ENCODE measurements around the gene C3orf49.

The C3orf49 gene, protein sequence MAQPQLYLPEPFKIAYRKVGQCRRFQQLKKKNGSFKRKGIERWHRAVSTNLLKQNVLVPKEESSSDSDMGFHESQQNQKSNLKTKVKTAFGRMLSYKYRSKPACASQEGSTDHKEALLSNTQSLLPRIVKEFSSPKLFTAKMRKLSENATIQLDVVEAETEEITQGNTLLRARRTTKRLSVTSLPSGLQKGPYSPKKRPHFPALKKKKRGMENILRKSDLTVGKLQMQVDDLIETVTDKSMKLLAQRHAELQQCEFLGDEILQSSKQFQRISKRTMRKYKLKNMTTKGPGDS

DNA sequence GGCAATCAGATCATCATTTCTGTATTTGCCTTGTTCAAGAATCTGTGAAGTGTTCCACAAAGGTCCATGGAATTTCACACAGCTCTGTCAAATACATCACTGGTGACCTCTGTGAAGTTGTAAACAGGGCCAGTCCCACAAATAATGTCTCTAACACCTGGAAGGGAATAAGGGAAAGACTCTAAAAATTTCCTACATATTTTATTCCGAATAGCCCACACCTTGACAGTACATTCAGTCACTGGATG, at the start of gene C3orf49:
TSS of gene C3orf49 (plus strand) at position 149 of the 248 bp plus-strand sequence. CDS start 173 bp downstream, outside the sequence.
- DNase-seq = no peak

DNA sequence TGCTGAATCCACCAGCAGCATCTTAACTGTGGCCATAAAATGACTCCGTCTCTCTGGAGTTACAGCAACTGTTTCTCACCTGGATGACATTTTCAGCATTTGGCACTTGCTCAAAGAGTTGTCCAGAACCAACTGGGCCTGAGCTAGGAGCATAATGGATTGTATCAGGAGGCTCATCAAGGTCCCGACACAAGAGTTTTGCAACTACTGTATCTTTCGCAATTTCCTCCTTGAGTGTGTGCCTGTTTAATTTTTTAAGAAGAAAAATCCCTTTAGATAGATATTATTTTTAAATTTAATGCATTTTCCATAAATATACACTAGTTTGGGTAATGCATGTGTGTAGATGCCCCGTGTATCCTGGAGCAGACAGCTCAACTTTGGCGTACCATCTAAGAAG, 44.3 kb upstream of the C3orf49 start:
- no peak for DNase-seq

DNA sequence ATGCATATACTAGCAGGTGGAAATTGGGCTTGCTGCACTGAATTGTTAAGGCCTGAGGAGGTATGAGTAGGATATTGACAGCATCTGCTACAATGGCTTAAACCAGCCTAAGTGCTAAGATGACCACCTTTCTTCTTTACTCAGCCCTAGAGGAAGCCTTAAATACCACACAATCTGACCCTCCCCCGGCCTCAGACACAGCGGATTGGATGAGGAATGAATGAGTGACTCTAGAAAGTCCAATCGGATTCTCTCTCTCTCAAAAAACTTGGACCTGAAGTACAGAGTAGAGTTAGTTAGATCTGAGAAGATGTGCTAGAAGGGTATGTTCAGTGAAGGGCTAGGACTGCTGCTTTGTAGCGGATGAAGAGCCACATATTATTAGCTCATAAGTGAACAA, 39.9 kb upstream of the C3orf49 start:
- DNase-seq = no peak

DNA sequence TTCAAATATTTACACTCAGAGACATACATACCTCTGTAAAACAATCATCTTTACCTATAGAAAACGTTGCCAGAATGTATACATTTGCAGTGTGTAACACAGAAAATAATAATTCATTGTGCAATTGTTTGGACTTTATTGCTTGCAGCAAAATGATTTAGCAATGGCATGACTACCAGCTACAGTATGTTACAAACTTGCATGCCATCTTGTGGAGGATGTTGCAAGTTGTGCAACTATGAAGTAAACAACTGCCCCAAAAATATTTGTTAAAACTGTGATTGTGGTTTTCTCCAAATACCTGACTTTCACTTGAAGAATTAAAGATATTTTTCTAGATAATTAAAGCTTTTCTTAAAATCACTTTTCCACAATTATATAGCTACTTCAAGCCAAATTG, 27.1 kb upstream of the C3orf49 start:
- DNase-seq = no peak

DNA sequence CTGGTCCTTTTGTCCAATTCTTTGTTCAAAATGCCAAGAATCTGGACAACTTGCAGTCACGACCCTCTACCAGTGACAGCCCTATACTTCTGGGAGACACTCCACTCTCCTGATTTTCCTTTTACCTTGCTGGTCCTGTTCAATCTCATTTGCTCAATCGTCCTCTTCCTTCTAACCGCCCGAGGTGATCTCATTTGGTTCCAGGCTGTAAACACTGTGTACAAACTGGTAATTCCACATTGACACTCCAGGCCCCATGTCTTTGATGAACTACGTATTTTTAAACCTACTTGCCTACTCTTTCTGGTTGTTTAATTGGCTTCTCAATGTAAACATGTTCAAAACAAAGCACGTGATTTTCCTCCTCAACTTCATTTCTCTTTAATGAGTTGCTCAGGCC, 23.7 kb upstream of the C3orf49 start:
- DNase-seq = no peak

DNA sequence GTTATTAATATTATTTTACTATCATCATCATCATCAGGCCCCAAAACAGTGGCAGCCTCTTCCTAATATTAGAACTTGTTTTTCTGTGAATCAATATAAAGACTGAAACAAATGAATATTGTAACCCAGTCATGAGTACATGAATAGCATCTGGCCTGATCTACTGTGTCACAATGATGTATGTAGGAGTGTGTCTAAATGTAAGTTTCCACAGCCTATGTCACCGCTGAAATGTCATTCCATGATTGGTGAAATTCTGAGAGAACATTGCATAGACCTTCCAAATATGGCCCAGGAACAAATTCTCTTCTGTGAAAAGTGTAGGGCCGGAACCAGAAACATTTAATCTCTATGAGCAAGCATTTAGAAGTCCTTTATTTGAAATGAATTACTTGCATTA, 20.6 kb upstream of the C3orf49 start:
- DNase-seq = no peak

DNA sequence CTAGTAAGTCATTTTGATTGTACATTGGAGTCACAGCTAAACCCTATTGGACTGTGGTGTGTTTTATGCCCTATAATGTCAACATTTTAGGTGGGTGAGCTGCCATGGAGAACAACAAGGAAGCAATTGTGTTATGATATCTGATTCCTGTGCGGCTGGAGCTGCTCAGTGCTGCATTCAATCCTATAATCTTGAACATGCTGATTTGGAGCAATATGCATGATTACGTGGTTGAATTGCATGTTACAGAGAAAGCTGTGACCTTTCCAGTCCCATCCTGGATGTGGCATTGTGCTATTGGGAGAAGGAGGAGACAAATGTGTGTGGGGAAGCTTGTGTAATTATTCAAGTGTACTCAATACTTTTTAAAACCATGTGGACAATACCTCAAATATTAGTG, 20.1 kb upstream of the C3orf49 start:
- DNase-seq = no peak

DNA sequence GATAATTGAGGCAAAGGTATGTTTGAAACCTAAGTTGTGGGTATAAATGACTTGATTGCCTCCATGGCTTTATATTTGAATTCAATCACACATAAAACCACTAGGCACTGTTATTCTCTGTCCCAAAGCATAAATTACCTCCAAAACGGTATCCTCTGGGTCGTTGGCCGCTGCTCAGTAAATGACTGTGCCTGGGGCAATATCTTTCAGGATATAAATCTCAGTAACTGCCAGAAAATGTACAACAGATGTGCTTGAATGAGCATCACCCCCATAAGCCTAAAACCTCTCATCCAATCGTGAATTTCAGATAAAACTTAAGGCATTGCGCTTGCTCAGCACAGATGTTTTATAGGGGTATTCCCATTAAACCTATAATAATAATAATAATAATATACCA, 19.0 kb upstream of the C3orf49 start:
- DNase-seq = no peak

DNA sequence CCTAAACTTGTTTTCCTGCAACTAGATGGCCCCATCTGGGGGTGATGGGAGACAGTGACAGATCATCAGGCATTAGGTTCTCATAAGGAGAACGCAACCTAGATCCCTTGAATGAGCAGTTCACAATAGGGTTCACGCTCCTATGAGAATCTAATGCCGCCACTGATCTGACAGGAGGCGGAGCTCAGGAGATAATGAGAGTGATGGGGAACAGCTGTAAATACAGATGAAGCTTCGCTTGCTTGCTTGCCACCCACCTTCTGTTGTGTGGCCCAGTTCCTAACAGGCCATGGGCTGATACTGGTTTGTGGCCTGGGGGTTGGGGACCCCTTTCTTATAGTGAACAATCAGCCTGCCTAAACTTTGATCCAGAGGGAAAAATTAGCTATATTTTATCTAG, 15.2 kb upstream of the C3orf49 start:
- DNase-seq = no peak

DNA sequence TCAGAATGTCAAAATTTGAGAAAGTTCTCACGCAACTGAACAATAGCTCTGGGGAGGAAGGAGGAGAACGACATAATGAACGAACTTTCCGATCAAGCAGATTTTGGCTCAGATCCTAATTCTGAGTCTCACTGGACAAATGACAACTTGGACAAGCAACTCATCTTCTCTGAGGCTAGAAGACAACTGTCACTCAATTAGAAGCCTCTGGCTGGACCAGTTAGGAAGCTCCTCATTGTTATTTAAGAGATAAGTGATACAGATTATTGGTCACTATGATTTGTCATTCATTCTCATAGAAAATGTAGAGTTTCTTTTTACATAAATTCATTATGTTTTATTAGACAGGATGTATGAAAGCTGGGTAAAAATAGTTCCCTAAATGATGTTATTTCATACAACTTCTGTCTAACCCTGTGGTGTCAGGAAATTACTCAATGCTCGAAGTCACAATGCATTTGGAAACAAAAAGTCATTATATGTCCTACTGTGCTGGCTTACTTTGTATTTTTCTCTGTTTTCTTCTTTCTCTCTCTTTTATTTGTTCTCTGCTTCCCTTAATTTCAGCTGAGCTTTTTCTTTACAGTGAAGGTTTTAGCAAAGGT, 11.0 kb upstream of the C3orf49 start:
- DNase-seq = no peak

DNA sequence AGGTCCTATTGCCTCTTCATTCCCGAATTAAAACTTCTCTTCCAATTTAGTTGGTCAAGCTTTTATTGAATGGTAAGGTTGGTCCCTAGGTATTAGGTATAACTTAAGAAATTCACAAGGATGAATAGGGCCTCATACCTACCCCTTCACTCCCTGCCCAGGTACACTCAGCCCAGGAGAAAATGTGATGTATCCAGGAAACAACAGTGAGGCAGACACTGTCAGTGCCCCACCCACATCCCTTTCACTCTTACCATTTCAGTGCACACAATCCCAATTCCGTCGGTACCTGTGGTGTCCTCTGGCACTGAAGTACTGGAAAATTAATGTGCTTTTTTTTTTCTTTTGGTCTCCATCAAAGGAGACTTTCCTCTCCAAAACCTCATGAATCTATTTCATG, 10.5 kb upstream of the C3orf49 start:
- no peak for DNase-seq

DNA sequence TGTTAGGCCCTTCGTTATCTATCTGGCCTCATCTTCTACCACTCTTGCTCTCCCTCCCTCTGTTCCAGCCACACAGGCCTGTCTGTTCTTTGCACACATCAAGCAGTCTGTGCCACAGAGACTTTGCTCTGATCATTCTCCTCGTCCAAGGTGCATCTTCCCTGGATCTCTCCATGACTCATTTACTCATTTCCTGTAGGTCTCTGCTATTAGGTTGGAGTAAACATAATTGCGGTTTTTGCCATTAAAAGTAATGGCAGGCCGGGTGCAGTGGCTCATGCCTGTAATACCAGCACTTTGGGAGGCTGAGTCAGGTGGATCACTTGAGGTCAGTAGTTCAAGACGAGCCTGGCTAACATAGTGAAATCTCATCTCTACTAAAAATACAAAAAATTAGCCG, 9.5 kb upstream of the C3orf49 start:
- no peak for DNase-seq

DNA sequence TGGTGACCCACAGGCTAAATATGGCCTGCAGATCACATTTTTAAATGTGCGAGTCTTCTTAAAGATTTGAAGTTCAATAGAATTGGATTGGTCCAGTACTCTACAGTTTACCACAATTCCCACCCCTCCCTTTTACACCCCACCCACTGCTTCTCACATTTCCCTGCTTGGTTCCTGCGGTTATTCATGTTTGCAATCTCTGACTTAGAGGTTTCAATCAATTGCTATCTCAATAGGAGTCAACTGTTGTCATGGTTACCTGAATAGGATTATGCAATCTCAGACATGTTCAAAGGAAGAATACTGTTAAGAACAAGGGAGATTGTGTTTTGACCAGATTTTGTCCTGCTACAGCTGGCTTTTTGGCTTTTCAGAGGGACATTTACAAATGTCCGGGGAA, 4.9 kb upstream of the C3orf49 start:
- no peak for DNase-seq

DNA sequence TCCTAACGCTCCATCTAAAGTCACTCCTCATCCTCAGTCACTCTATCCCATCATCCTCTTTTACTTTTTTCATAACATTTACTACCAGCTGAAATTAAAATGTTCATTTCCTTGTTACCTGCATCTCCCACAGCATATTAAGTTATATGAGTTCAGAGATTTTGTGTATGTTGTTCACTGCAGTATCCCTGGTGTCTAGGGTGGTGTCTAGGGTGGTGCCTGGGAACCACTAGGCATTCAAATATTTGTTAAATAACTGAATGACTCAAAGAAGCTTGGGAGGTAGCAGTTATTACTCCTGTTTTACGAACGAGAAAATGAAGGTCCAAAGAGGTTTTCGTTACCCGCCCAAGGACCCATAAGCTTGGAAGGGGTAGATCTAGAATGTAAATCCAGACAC, 1.9 kb upstream of the C3orf49 start:
- DNase-seq = no peak

DNA sequence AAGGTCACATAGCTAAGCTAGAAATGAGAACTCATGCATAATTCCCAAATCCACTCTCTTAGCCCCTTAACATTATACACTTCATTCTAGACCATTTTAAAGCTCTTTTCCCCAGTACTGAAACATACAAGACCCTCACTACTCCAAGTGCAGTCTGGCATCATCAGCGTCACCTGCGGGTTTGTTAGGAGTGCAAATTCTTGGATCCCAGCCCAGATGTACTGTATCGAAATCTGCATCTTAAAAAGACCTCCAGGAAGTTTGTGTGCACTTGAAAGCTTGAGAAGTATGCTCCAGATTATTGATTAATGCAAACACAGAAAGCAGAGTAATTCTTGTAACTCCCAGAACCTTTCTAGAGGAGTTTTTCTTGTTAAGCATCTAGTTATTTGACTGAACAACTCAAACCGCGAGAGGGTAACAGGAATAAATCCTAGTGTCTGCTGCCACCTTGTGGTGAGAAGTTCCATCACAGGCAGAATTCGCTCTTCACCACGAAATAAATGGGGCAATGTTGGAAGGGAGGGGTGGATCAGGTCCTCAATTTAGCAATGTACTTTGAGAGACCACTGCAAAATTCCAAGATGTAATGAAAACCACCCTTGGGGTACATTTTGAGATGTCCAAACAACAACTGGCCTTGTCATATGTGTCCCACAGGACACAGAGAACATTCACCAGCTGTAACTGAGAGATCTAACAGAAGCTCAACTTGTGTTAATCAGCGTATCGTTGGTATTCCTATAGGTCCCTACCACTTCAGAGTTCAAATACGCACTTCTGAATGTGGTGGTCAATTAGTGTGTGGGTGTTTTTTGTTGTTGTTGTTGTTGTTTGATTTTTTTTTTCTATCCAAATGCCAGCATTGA, 583 bp upstream of the C3orf49 start:
- peak; percentile 5 for DNase-seq

DNA sequence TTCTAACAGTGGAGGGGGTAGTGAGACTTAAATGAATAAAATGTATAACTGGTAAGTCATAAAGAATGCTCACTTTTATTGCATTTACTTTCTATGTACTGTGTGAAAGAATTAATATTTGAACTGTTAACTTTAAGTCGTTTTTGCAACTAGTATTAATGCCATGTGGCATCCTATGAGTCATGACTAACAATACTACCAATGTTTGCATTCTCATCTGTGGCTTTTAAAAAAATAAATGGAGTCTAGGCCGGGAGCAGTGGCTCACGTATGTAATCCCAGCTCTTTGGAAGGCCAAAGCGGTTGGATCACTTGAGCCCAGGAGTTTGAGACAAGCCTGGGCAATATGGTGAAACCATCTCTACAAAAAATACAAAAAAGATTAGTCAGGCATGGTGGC, 5.2 kb downstream of the C3orf49 start:
- DNase-seq = no peak

DNA sequence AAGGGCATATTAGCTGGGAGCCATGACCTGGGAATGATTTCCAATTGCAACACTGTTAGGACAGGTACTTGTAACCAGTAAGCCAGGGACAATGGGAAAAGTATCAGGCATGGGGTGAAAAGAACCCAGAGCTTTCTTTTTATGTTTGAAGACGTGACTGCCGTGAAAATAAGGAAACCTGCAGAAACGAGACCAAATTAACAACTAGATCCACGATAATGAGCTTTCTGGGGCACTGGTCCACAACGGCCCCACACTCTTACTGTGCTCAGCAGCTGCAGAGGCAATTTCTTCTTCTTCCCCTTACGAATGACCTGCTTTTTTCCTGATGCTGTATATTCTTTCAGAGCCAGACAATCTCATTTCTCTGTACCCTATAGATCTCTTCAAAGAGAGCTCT, 11.4 kb downstream of the C3orf49 start:
- no peak for DNase-seq

DNA sequence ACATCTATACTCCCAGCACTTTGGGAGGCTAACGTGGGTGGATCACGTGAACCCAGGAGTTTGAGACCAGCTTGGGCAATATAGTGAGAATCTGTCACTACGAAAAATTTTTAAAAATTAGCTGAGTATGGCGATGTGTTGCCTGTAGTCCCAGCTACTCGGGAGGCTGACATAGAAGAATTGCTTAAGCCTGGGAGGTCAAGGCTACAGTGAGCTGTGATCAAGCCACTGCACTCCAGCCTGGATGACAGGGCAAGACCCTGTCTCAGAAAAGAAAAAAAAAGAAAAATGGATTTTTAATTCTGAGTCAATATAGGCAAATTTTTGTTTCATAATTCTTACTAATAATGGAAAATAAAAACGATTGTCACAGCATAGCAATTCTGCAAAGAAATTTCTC, 13.3 kb downstream of the C3orf49 start:
- DNase-seq = no peak

DNA sequence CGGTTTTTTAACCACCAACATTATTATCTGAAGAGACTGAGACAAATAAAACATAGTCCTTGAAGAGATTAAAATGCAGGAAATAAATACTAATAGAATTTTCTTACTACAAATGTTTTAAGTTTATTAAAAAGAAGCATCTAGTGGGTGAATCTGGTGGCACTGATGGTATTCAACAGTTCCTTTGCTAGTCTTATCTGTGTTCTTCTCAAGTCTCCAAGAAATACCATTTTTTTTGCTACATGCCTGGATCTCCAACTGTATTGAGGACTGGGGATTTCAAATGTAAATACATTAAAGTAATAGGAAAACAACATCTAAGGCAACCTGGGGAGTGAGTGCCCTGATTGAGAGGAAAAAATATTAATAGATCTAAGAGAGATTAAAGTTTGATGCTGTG, 22.6 kb downstream of the C3orf49 start:
- no peak for DNase-seq

DNA sequence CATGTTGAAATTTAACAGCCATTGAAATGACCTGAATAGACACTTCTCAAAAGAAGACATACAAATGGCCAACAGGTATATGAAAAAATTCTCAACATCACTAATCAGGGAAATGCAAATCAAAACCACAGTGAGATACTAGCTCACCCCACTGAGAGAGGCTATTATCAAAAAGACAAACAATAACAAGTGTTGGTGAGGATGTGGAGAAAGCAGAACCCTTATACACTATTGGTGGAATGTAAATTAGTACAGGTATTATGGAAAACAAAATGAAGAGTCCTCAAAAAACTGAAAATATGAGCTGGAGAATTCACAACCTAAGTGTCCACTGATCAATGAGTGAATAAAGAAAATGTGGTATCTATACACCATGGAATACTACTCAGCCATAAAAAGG, 23.0 kb downstream of the C3orf49 start:
- DNase-seq = no peak

DNA sequence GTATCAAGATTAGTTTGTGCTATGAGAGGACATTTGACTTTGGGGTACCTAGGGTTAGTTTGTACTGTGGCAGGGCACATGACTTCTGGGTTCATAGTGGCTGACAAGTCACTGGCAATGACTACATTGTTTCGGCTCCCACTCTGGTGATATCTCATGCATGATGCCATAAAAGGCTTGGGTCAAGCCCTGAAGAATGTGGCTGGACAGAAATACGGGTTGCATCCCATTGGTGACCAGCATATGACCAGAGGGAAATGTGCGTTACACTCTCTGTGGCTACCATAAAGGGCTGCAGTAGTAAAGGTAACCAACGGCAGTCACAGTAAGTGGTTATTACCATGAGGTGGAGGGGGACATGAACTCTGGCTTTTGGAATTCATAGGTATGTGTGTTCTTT, 26.1 kb downstream of the C3orf49 start:
- DNase-seq = no peak

DNA sequence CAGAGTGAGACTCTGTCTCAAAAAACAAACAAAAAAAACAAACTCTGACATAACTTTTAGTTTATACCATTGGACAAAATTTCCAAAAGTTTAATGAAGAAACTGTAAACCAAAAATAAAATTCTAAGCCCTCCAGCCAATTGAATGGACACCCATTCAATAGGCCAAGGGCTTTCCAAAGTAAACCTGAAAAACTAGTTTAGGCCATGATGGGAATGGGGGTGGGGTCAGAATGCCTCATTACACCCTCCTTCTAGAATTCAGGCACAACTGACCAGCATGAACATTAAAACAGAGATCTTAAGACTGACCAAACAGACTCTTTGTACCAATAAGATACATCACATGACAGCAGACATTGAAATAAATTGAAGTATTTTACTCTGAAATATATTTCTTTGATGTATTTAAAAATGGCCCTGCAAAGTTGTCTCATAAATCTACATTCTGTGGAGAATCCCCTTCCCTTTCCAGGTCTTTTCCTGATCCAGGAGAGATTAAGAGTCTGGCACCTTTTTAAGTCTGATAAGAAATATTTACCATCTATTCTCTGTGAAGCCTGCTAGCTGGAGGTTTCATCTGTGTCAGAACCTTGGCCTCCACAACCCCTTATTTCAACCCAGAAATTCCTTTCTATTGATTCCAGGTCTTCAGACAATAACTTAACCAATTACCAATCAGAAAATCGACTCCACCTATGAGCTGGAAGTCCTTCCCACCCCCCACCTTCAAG, 28.8 kb downstream of the C3orf49 start:
- no peak for DNase-seq

DNA sequence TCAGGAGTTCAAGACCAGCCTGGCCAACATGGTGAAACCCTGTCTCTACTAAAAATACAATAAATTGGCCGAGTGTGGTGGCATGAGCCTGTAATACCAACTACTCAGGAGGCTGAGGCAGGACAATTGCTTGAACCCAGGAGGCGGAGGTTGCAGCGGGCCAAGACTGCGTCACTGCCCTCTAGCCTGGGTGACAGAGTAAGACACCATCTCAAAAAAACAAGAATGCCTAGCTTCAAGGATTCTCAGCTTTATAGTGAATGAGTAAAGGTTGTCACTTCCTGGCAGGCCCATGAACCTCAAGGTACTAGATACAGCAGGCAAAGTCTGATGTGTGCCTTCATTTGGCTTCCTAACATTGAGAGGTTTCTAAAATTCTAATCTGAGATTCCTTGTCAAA, 30.1 kb downstream of the C3orf49 start:
- no peak for DNase-seq

DNA sequence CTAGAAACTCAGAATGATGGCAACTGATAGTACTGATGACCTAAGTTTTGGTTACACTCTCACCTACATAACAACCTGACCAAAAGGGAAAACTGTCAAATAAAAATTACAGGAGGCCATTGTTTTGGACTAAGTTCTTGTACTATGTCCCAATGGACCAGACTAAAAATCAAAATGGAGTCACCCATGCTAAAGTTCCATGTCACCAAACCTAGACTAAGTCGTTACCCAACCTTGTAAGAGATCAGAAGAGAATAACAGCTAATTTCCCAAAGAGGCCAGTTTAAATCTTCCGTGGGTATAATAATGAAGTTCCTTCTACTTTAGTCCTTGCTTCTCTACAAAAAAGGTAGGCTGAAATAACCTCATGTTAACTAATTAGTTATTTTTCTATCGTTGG, 32.2 kb downstream of the C3orf49 start:
- DNase-seq = no peak

Measured in NCI-H2081 treated with DMSO at 0.1 percent for 48 hours (cell line).